D721Med (cell line): Measurements from ENCODE around the gene ZNF407.

Experiments used
- DNase-seq: peaks from one replicate; pipeline ENCODE4 v3.0.0; 2011; ENCODE audit warnings: low spot score; ENCODE audit not compliant: insufficient read length
- FAIRE-seq: peaks from 2 replicates; lab custom pipeline; 2011; peaks lifted over from hg19 to GRCh38; lab: Jason Lieb, UNC
- TF ChIP-seq, protein P1 (sequence below): IDR thresholded peaks from 2 replicates; pipeline ENCODE4 v1.5.1; 2012; ENCODE audit warnings: mild to moderate bottlenecking, control low read depth; ENCODE audit not compliant: insufficient read depth; ENCODE audit errors: missing control alignments

ZNF407 gene

DNA sequence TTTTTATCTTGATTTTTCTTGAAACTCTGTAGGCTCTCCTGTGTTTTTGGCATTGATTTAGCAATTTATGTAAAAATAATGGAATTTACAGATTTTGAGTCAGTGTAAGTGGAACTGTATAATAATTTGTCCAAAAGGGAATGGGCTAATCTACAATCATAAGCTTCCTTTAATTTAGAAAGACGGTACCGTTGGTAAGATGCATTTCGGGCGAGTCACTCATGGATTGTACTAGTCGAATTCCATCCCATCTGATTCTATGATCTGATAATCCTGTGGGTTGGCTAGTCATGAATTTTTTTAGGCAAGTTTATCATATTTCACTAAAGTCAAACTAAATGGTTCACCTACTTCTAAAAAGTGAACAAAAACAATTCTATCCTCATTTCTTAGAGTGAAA, 133.4 kb downstream of the ZNF407 start:
- TF ChIP-seq, protein P1, sequence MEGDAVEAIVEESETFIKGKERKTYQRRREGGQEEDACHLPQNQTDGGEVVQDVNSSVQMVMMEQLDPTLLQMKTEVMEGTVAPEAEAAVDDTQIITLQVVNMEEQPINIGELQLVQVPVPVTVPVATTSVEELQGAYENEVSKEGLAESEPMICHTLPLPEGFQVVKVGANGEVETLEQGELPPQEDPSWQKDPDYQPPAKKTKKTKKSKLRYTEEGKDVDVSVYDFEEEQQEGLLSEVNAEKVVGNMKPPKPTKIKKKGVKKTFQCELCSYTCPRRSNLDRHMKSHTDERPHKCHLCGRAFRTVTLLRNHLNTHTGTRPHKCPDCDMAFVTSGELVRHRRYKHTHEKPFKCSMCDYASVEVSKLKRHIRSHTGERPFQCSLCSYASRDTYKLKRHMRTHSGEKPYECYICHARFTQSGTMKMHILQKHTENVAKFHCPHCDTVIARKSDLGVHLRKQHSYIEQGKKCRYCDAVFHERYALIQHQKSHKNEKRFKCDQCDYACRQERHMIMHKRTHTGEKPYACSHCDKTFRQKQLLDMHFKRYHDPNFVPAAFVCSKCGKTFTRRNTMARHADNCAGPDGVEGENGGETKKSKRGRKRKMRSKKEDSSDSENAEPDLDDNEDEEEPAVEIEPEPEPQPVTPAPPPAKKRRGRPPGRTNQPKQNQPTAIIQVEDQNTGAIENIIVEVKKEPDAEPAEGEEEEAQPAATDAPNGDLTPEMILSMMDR = no peak
- FAIRE-seq = no peak
- DNase-seq = no peak

DNA sequence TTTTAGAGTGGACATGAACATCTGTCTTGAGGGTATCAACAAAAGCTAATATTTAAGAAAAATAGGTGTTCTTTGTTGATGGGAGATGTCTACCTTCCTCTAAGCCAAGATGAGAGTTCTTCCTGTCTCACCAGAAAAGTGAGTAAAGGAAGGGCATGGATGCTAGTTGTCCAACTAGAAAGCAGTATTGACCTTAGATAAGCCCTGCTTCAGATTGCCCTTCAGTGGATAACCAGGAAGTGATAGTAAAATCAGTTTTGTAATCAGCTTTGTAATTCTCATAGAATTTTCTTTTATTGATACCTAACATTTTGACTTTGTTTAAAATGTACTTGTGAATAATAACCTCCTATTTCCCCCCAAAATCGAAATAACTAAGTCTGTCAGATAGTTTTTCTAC, 134.7 kb downstream of the ZNF407 start:
- DNase-seq (no peak), FAIRE-seq (no peak)
- TF ChIP-seq, protein P1 = no peak

DNA sequence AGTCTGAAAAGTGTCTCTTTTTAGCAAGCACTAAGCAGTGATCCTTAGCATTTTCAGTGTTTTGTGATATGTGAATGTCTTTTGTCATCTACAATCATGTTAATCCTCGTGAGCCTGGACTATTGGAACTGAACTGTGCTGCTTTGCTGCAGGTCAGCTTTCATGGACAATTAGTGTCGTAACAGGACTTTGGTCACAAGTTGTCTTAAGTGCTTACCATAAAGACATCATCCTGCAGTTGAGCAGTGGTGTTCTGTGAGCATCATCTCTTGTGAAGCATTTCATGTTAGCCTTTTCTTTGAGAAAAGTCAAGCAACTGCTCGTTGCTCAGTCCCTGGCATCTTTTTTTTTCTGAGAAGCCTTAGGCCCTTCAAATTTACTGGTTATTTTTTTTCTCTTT, 135.9 kb downstream of the ZNF407 start:
- FAIRE-seq (peak; percentile 99), DNase-seq (no peak)
- TF ChIP-seq, protein P1 = no peak

DNA sequence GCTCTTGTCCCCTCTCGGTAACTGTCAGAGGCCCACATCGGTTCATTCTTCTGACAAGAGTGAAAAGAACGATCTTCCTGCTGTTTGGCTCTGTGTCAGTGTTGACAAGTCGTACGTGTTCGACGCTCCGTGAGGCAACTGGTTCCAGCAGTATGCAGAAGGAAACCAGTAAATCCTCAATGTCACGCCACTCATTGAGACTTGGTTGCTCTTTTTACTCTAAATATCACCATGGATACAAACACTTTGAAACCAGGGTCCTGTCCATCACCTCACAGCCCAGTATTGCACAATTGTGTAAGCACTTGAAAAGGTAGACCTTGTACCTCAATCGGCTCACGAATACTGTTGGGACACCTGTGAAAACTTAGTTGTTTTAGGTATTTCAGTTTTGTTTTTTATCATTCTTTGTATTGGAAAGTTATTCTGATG, 136.4 kb downstream of the ZNF407 start:
- TF ChIP-seq, protein P1 = no peak
- no peak for DNase-seq
- FAIRE-seq = no peak

DNA sequence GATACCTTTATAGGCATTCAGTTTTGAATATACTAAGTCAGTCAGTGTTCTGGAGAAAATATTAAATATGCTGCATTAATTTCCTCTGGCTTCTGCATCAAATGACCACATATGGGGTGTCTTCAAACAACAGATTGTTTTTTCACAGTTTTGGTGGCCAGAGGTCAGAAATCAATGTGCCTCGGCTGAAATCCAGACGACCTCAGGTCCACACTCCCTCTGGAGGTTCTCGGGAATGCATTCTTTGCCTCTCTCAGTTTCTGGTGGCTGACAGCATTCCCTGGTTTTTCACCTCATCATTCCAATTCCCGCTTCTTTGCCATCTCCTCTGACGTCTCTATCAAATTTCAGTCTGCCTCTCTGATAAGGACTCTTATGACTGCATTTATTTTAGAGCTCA, 142.3 kb downstream of the ZNF407 start:
- TF ChIP-seq, protein P1 = no peak
- FAIRE-seq (no peak), DNase-seq (no peak)

DNA sequence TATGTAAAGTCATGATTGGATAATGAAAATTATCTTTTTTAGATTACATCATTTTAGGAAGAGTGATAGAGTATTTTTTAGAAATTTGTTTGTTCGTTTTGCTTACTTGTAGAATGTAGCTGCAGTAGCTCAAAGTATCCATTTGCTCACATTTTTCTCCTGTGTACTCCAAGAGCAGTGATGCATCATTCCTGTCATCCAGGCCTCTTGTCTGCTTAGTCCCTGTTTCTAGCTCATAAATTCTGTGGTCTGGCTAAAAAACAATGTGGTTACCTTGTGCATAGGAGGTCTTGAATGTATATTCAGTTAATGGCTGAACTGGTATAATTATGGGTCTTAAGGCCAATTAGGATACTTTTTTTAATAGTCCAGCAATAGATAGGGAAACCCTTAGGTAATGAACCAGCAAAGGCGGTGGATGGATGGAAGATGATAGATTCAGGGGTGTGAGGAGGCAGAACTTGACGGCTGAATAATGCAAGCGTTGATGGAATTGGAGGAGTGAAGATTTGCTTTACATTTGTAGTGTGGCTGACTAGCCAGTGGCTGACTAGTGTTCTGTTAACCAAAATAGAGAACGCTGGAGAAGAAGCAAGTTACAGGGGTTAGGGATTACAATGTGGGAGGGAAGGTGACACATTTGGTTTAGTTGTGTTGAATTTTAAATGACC, 145.0 kb downstream of the ZNF407 start:
- DNase-seq = no peak
- TF ChIP-seq, protein P1 = no peak
- peak; percentile 98 for FAIRE-seq

DNA sequence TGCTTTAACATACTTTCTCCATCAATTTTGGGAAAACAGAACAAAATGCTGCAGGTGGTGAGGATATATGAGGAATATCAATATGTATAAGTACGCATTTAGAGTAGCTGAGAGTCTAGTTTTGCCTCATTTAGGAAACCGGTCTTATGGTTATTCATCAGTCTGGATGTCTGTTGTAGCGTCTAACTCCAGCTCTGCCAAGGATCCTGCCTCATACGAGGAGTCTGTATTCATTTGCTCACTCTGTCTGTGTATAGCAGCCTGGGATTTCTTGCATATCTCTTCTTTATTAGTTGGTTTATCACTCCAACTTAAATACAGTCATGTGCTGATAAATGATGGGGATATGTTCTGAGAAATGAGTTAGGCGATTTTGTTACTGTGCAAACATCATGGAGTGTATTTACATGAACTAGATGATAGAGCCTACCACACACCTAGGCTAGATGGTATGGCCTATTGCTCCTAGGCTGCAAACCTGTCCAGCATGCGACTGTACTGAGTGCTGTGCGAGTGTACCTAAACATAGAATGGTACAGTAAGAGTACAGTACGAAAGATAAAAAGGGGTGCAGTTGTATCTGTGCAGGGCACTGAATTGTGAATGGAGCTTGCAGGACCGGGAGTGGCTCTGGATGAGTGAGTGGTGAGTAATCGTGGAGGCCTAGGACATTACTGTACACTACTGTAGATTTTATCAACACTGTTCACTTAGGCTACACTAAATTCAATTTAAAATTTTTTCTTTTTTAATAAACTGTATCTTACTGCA, 148.1 kb downstream of the ZNF407 start:
- no peak for DNase-seq
- no peak for FAIRE-seq
- TF ChIP-seq, protein P1 = no peak
